SH-SY5Y (cell line): ENCODE measurements around the gene FBXO41.

Experiments used
- GATA2 ChIP-seq: IDR thresholded peaks from 2 replicates; pipeline ENCODE4 v1.6.1; 2011; ENCODE audit warnings: mild to moderate bottlenecking, low read depth, low read length
- GATA3 ChIP-seq: IDR thresholded peaks from 2 replicates; pipeline ENCODE4 v1.6.1; 2011; ENCODE audit warnings: low read depth, mild to moderate bottlenecking, low read length, moderate library complexity

- no peak for TF ChIP-seq GATA3
- TF ChIP-seq GATA2: no peak
Measured at GRCh38 chr2:73238149-73238548, 46.1 kb downstream of the FBXO41 start.
